ENCODE measurements around the gene ARMC8. TPM values are rescaled to one million over a fixed set of nuclear protein-coding genes. Genes with fewer than 3 reads are reported as not detected.

The ARMC8 gene
- total RNA-seq, 1 experiment from 2014 or later, result 52.6 TPM

DNA sequence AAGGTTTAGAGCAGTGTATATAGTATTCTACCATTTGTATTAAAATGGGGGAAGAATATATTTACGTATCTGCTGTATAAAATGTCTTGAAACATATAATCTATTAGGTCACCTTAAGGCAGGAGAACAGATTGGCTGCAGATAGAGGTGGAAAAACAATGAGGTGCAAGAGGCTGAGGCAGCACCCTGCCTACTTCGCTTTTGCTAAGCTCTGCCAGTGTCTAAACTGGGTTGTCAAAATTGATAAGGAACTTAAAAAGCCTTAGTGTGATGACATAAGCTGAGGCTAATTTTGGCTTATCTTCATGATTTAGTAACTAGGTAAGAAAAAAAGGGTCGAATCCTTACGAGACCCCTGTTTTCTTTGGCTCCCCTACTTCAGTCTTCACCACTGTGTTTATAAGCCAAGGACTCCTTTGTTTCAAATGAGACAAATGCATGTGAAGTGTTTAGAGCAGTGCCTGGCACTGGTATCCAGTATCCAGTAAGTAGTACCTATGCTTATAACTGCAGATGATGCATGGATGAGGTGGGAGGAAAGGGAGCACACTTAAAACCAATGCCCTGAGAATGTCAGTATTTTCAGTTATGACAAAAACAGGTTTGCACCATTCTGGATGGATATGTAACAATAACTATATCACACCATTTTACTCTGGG lies 45.7 kb downstream of the ARMC8 start:
- no peak overlapping the region for H3K27ac Mint-ChIP-seq (ENCODE audit: unreplicated experiment)
- Histone ChIP-seq H3K27me3 (replicated peaks; ENCODE audit: control insufficient read depth, insufficient read depth, low read length) (no peaks in the 10 kb centered on the region), H3K9me3 (no peaks in the 10 kb centered on the region), H3K4me3 (ENCODE audit: low read depth, low read length) (no peak overlapping the region), H3K36me3 (ENCODE audit: control insufficient read depth, insufficient read depth, low read length) (no peaks in the 10 kb centered on the region; the same call in 1 of the 2 replicates), H3K4me1 (no peaks in the 10 kb centered on the region)
- H3K4me3 Mint-ChIP-seq (ENCODE audit: unreplicated experiment), result no peak overlapping the region
- no peaks in the 10 kb centered on the region for H3K27me3 Mint-ChIP-seq (ENCODE audit: insufficient read depth, unreplicated experiment)
- ChIA-PET CTCF (no interaction called here), POLR2A (no interaction called here)
- intact Hi-C loops (cut with micrococcal nuclease; ENCODE audit: unreplicated experiment), result no loop called here
- H3K36me3 Mint-ChIP-seq (ENCODE audit: insufficient read depth, unreplicated experiment), result peaks cover 30% of the 10 kb centered on the region
- no peak for DNase-seq
- no TSS peak for BruUV-seq (replicated peaks)
- TF ChIP-seq, protein P1, sequence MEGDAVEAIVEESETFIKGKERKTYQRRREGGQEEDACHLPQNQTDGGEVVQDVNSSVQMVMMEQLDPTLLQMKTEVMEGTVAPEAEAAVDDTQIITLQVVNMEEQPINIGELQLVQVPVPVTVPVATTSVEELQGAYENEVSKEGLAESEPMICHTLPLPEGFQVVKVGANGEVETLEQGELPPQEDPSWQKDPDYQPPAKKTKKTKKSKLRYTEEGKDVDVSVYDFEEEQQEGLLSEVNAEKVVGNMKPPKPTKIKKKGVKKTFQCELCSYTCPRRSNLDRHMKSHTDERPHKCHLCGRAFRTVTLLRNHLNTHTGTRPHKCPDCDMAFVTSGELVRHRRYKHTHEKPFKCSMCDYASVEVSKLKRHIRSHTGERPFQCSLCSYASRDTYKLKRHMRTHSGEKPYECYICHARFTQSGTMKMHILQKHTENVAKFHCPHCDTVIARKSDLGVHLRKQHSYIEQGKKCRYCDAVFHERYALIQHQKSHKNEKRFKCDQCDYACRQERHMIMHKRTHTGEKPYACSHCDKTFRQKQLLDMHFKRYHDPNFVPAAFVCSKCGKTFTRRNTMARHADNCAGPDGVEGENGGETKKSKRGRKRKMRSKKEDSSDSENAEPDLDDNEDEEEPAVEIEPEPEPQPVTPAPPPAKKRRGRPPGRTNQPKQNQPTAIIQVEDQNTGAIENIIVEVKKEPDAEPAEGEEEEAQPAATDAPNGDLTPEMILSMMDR (IDR thresholded peaks at IDR 0.05; ENCODE audit: insufficient read depth in 1 of 2, low read depth in 1 of 2, low read length in 1 of 2, severe bottlenecking in 1 of 2, unreplicated experiment in 1 of 2), result no peak
- H3K4me1 Mint-ChIP-seq (ENCODE audit: low read depth, unreplicated experiment), result no peaks in the 10 kb centered on the region
- no peaks in the 10 kb centered on the region for H3K9me3 Mint-ChIP-seq (ENCODE audit: unreplicated experiment)

DNA sequence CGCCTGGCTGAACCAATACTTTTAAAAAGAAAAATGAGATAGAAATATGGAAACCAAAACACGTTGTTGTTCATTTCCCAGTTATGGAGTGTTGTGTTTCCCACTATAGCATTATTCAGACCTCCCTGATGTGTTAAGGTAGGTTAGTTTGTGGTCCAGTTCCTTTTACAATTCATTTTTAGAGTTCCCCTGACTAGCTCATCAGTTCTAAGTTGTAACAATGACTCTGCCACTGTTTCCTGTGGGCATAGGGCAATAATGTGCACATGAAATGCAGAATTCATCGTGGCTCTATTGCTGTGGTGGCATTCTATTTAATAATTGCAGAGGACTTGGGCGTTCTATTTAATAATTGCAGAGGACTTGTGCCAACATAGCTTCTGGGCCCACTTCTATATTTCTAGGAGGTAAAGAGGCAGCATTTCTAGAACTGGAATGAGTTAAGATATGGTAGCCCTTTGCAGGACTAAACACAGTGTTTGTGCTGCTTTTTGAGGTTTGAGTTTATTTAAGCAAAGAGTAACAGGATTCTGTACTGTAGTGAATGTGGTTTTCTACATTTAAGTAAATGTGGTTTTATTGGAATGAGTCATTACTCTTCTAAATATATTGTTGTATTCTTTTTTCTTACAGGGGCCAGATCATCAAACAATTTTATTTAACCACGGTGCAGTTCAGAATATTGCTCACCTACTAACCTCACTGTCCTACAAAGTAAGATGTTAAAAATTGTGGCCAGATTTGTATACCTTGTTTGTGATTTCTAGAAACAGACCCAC lies 47.5 kb downstream of the ARMC8 start:
- no peak overlapping the region for H3K27ac Mint-ChIP-seq (ENCODE audit: unreplicated experiment)
- no peaks in the 10 kb centered on the region for H3K4me1 ChIP-seq
- H3K27me3 ChIP-seq (replicated peaks; ENCODE audit: control insufficient read depth, insufficient read depth, low read length), result no peaks in the 10 kb centered on the region
- no TSS peak for BruUV-seq (replicated peaks)
- no peaks in the 10 kb centered on the region for H3K9me3 Mint-ChIP-seq (ENCODE audit: unreplicated experiment)
- H3K27me3 Mint-ChIP-seq (ENCODE audit: insufficient read depth, unreplicated experiment), result no peaks in the 10 kb centered on the region
- no peak for DNase-seq
- no peak overlapping the region for H3K4me3 Mint-ChIP-seq (ENCODE audit: unreplicated experiment)
- no peaks in the 10 kb centered on the region; the same call in 1 of the 2 replicates for H3K36me3 ChIP-seq (ENCODE audit: control insufficient read depth, insufficient read depth, low read length)
- no peak overlapping the region for H3K4me3 ChIP-seq (ENCODE audit: low read depth, low read length)
- H3K4me1 Mint-ChIP-seq (ENCODE audit: low read depth, unreplicated experiment), result no peaks in the 10 kb centered on the region
- TF ChIP-seq, protein P1 (IDR thresholded peaks at IDR 0.05; ENCODE audit: insufficient read depth in 1 of 2, low read depth in 1 of 2, low read length in 1 of 2, severe bottlenecking in 1 of 2, unreplicated experiment in 1 of 2), result no peak
- H3K9me3 ChIP-seq, result no peaks in the 10 kb centered on the region
- ChIA-PET CTCF (no interaction called here), POLR2A (no interaction called here)
- intact Hi-C loops (cut with micrococcal nuclease; ENCODE audit: unreplicated experiment), result no loop called here
- peaks cover 30% of the 10 kb centered on the region for H3K36me3 Mint-ChIP-seq (ENCODE audit: insufficient read depth, unreplicated experiment)

DNA sequence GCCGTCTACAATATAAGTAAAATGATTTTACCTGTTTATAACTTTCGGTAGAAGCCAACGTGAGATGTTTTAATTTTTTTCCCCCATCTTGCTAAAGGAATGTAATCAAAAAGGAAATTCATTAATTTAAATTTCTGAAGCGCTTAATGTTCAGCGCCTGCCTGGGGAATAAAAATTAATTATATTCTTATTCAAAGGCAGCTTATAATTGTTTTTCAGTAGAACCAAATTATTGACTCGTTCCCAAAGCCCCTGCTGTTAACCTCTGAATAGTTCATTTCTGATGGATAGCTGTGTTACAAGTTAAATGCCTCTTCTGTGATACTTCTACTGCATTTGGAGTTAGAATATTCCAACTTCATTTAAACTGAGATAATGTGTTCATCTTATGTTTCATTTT lies 51.6 kb downstream of the ARMC8 start:
- TF ChIP-seq, protein P1 (IDR thresholded peaks at IDR 0.05; ENCODE audit: insufficient read depth in 1 of 2, low read depth in 1 of 2, low read length in 1 of 2, severe bottlenecking in 1 of 2, unreplicated experiment in 1 of 2), result no peak
- no TSS peak for BruUV-seq (replicated peaks)
- no peak overlapping the region for H3K4me3 ChIP-seq (ENCODE audit: low read depth, low read length)
- Mint-ChIP-seq H3K4me1 (ENCODE audit: low read depth, unreplicated experiment) (no peaks in the 10 kb centered on the region), H3K36me3 (ENCODE audit: insufficient read depth, unreplicated experiment) (peaks cover 21% of the 10 kb centered on the region), H3K4me3 (ENCODE audit: unreplicated experiment) (no peak overlapping the region), H3K27ac (ENCODE audit: unreplicated experiment) (no peak overlapping the region), H3K27me3 (ENCODE audit: insufficient read depth, unreplicated experiment) (no peaks in the 10 kb centered on the region), H3K9me3 (ENCODE audit: unreplicated experiment) (no peaks in the 10 kb centered on the region)
- DNase-seq, result no peak
- no peaks in the 10 kb centered on the region for H3K9me3 ChIP-seq
- CTCF ChIA-PET, result no interaction called here
- no peaks in the 10 kb centered on the region for H3K27me3 ChIP-seq (replicated peaks; ENCODE audit: control insufficient read depth, insufficient read depth, low read length)
- no peaks in the 10 kb centered on the region; the same call in 1 of the 2 replicates for H3K36me3 ChIP-seq (ENCODE audit: control insufficient read depth, insufficient read depth, low read length)
- POLR2A ChIA-PET, result no interaction called here
- H3K4me1 ChIP-seq, result no peaks in the 10 kb centered on the region
- intact Hi-C loops (cut with micrococcal nuclease; ENCODE audit: unreplicated experiment), result no loop called here

Data from Caco-2 (cell line).